ENCODE results near the gene RAET1G. TPM values are rescaled to one million over a fixed set of nuclear protein-coding genes. Genes with fewer than 3 reads are reported as not detected.
"Not testable (repeated sequence)": the region's sequence is repeated elsewhere in the genome, so short reads cannot be mapped to it uniquely, and the experiment has no call there.

Gene RAET1G
- total RNA-seq, 1 experiment from 2014 or later, result 1.5 TPM

- TF ChIP-seq EZH2phosphoT487 (IDR thresholded peaks at IDR 0.05; ENCODE audit: borderline replicate concordance, low read length), result no peak
- no peak for TF ChIP-seq CTCF (conservative IDR thresholded peaks at IDR 0.05; ENCODE audit: low read depth, low read length)
- POLR2A ChIA-PET (ENCODE audit: unreplicated experiment), result no interaction called here
Measured at GRCh38 chr6:149948011-149948410, 25.1 kb upstream of the RAET1G start.

GRCh38 chr6:149947533-149947932 is 24.6 kb upstream of the RAET1G start:
- H2AFZ ChIP-seq (ENCODE audit: low read length); H3K27ac ChIP-seq (ENCODE audit: low read length); H3K9me2 ChIP-seq (replicated peaks; ENCODE audit: low read length); H3K4me2 ChIP-seq (ENCODE audit: low read length); POLR2A ChIA-PET (ENCODE audit: unreplicated experiment); H3K36me3 ChIP-seq (ENCODE audit: low read depth, low read length); intact Hi-C loops (cut with micrococcal nuclease); H3K79me2 ChIP-seq (ENCODE audit: low read length); H3K4me1 ChIP-seq (ENCODE audit: insufficient read depth, low read length); H3K4me3 ChIP-seq (ENCODE audit: low read length); ATAC-seq; CTCF ChIA-PET; H4K20me1 ChIP-seq (ENCODE audit: low read length); H3F3A ChIP-seq (ENCODE audit: low read length, unreplicated experiment); BruUV-seq (replicated peaks); H3K27me3 ChIP-seq (ENCODE audit: low read length); H3K9me3 ChIP-seq (ENCODE audit: low read length); DNase-seq; H3K9ac ChIP-seq (ENCODE audit: low read length): not testable (repeated sequence)

More at GRCh38 chr6:149948011-149948410, 25.1 kb upstream of the RAET1G start:
- CTCF ChIA-PET, result no interaction called here
- no peaks in the 10 kb centered on the region for H3K9me3 ChIP-seq (ENCODE audit: low read length)
- intact Hi-C loops (cut with micrococcal nuclease), result no loop called here
- H3K27ac ChIP-seq (ENCODE audit: low read length), result no peak overlapping the region
- H4K20me1 ChIP-seq (ENCODE audit: low read length), result no peaks in the 10 kb centered on the region
- DNase-seq (no peak), ATAC-seq (no peak)
- no peaks in the 10 kb centered on the region for H3K4me1 ChIP-seq (ENCODE audit: insufficient read depth, low read length)
- no peaks in the 10 kb centered on the region for H3K9me2 ChIP-seq (replicated peaks; ENCODE audit: low read length)
- no peak overlapping the region for H3K9ac ChIP-seq (ENCODE audit: low read length)
- no peaks in the 10 kb centered on the region for H3F3A ChIP-seq (ENCODE audit: low read length, unreplicated experiment)
- H3K27me3 ChIP-seq (ENCODE audit: low read length), result no peaks in the 10 kb centered on the region
- H2AFZ ChIP-seq (ENCODE audit: low read length), result no peak overlapping the region
- H3K79me2 ChIP-seq (ENCODE audit: low read length), result no peaks in the 10 kb centered on the region
- H3K36me3 ChIP-seq (ENCODE audit: low read depth, low read length), result no peaks in the 10 kb centered on the region
- BruUV-seq (replicated peaks), result no TSS peak
- H3K4me2 ChIP-seq (ENCODE audit: low read length), result no peak overlapping the region
- H3K4me3 ChIP-seq (ENCODE audit: low read length), result no peak overlapping the region

GRCh38 chr6:149946631-149947030 is 23.7 kb upstream of the RAET1G start:
- H3K79me2 ChIP-seq (ENCODE audit: low read length); CTCF ChIA-PET; H3K4me2 ChIP-seq (ENCODE audit: low read length); H3K27me3 ChIP-seq (ENCODE audit: low read length); DNase-seq; BruUV-seq (replicated peaks); H3K9me2 ChIP-seq (replicated peaks; ENCODE audit: low read length); ATAC-seq; H3K4me1 ChIP-seq (ENCODE audit: insufficient read depth, low read length); H3K4me3 ChIP-seq (ENCODE audit: low read length); POLR2A ChIA-PET (ENCODE audit: unreplicated experiment); H3K9me3 ChIP-seq (ENCODE audit: low read length); H4K20me1 ChIP-seq (ENCODE audit: low read length); H3K36me3 ChIP-seq (ENCODE audit: low read depth, low read length); H3K9ac ChIP-seq (ENCODE audit: low read length); H3F3A ChIP-seq (ENCODE audit: low read length, unreplicated experiment); H3K27ac ChIP-seq (ENCODE audit: low read length); intact Hi-C loops (cut with micrococcal nuclease); H2AFZ ChIP-seq (ENCODE audit: low read length): not testable (repeated sequence)

GRCh38 chr6:149945276-149945675 is 22.4 kb upstream of the RAET1G start:
- H2AFZ ChIP-seq (ENCODE audit: low read length); H3K9me2 ChIP-seq (replicated peaks; ENCODE audit: low read length); H3K4me1 ChIP-seq (ENCODE audit: insufficient read depth, low read length); H3K27ac ChIP-seq (ENCODE audit: low read length); H3K79me2 ChIP-seq (ENCODE audit: low read length); H3K4me3 ChIP-seq (ENCODE audit: low read length); H3K4me2 ChIP-seq (ENCODE audit: low read length); BruUV-seq (replicated peaks); H3K9me3 ChIP-seq (ENCODE audit: low read length); DNase-seq; POLR2A ChIA-PET (ENCODE audit: unreplicated experiment); intact Hi-C loops (cut with micrococcal nuclease); H3F3A ChIP-seq (ENCODE audit: low read length, unreplicated experiment); H4K20me1 ChIP-seq (ENCODE audit: low read length); H3K9ac ChIP-seq (ENCODE audit: low read length); ATAC-seq; CTCF ChIA-PET; H3K36me3 ChIP-seq (ENCODE audit: low read depth, low read length); H3K27me3 ChIP-seq (ENCODE audit: low read length): not testable (repeated sequence)

- POLR2A ChIA-PET (ENCODE audit: unreplicated experiment), result interaction anchor here (0.7 kb wide), 1 partner anchor 9 kb away, joined by 3 read pairs; no protein-coding TSS in a partner anchor
- H3K27ac ChIP-seq (ENCODE audit: low read length); H3K9me3 ChIP-seq (ENCODE audit: low read length); H3K79me2 ChIP-seq (ENCODE audit: low read length); ATAC-seq; H3K36me3 ChIP-seq (ENCODE audit: low read depth, low read length); CTCF ChIA-PET; H3K4me1 ChIP-seq (ENCODE audit: insufficient read depth, low read length); H3K27me3 ChIP-seq (ENCODE audit: low read length); H2AFZ ChIP-seq (ENCODE audit: low read length); BruUV-seq (replicated peaks); H3K9ac ChIP-seq (ENCODE audit: low read length); intact Hi-C loops (cut with micrococcal nuclease); DNase-seq; H3K4me2 ChIP-seq (ENCODE audit: low read length); H4K20me1 ChIP-seq (ENCODE audit: low read length); H3K4me3 ChIP-seq (ENCODE audit: low read length); H3F3A ChIP-seq (ENCODE audit: low read length, unreplicated experiment); H3K9me2 ChIP-seq (replicated peaks; ENCODE audit: low read length): not testable (repeated sequence)
Measured at GRCh38 chr6:149943321-149943720, 20.4 kb upstream of the RAET1G start.

All from PC-3 (cell line).